B cell (primary cell): ENCODE data around the gene TBC1D14. TPM values are rescaled to one million over a fixed set of nuclear protein-coding genes. Genes with fewer than 3 reads are reported as not detected.

ENCODE experiments used
- ATAC-seq: fragments of 200-7000 bp; cut with Tn5 transposase; one replicate; pipeline ENCODE4 v1.10.0; 2021; ENCODE audit warnings: low read depth, mild to moderate bottlenecking, moderate number of reproducible peaks, moderate library complexity
- CTCF ChIA-PET: fragments of 350-600 bp; sonication (Branson Sonifier 250); formaldehyde crosslinking; loops from one replicate; lab custom pipeline; 2021; ENCODE audit warnings: antibody characterized with exemption, inconsistent platforms; lab: Charles Lee
- POLR2A ChIA-PET: fragments of 350-600 bp; sonication (Branson Sonifier 250); formaldehyde crosslinking; loops from one replicate; lab custom pipeline; 2021; ENCODE audit warnings: antibody characterized with exemption; lab: Charles Lee
- DNase-seq: peaks from one replicate; pipeline ENCODE4 v3.0.0; 2013
- H2AFZ ChIP-seq: 2 replicates; pipeline ENCODE4 v1.6.1; 2012; ENCODE audit warnings: mild to moderate bottlenecking, low read depth, low read length; ENCODE audit not compliant: insufficient read depth, poor library complexity, severe bottlenecking
- H3K27ac ChIP-seq, 2 donors: 1 replicate in 1 of 2; 2 replicates in 1 of 2; pipeline ENCODE4 v1.5.1; 2012 to 2013; ENCODE audit warnings: low read length in 2 of 2, mild to moderate bottlenecking in 2 of 2, moderate library complexity in 1 of 2
- H3K27me3 ChIP-seq, 4 experiments: fragments of 200-600 bp in 1 of 4; sonication (generic) in 1 of 4; replicated peaks in 1 of 4; 1 replicate in 2 of 4; 2 replicates in 2 of 4; pipeline versions ENCODE4 v1.6.1 to v1.7.0; 2013 to 2016; ENCODE audit warnings: low read length in 3 of 4, mild to moderate bottlenecking in 2 of 4, mixed read lengths in 1 of 4, moderate library complexity in 1 of 4; ENCODE audit not compliant: insufficient read depth in 4 of 4, control insufficient read depth in 3 of 4; ENCODE audit errors: control extremely low read depth in 1 of 4
- H3K36me3 ChIP-seq, 2 experiments: replicated peaks in 1 of 2; 1 replicate in 1 of 2; 2 replicates in 1 of 2; pipeline versions ENCODE4 v1.6.1 to v1.7.1; 2013; ENCODE audit warnings: low read length in 1 of 2; ENCODE audit not compliant: insufficient read depth in 2 of 2, control insufficient read depth in 1 of 2; ENCODE audit errors: control extremely low read depth in 1 of 2, extremely low read depth in 1 of 2
- H3K4me1 ChIP-seq, 2 donors: fragments of 200-600 bp in 1 of 2; sonication (generic) in 1 of 2; 1 replicate in 1 of 2; 2 replicates in 1 of 2; pipeline versions ENCODE4 v1.5.1 to v1.6.1; 2013 to 2017; ENCODE audit warnings: low read length in 2 of 2; ENCODE audit not compliant: control insufficient read depth in 2 of 2, insufficient read depth in 2 of 2
- H3K4me2 ChIP-seq: replicated peaks from 2 replicates; pipeline ENCODE3; 2012; ENCODE audit warnings: mild to moderate bottlenecking, low read depth, low read length; ENCODE audit not compliant: poor library complexity, severe bottlenecking
- H3K4me3 ChIP-seq, 5 experiments: fragments of 200-600 bp in 1 of 5; sonication (generic) in 1 of 5; 1 replicate in 3 of 5; 2 replicates in 2 of 5; pipeline versions ENCODE4 v1.5.1 to v1.7.0; 2011 to 2016; ENCODE audit warnings: low read length in 4 of 5, mild to moderate bottlenecking in 4 of 5, low read depth in 2 of 5, control low read depth in 1 of 5, moderate library complexity in 1 of 5; ENCODE audit not compliant: insufficient read depth in 1 of 5; ENCODE audit errors: control extremely low read depth in 1 of 5, extremely low read depth in 1 of 5
- H3K79me2 ChIP-seq: fragments of 200-600 bp; sonication (generic); one replicate; pipeline ENCODE4 v1.6.0; 2016; ENCODE audit warnings: low read length; ENCODE audit not compliant: control insufficient read depth, insufficient read depth
- H3K9ac ChIP-seq: fragments of 200-600 bp; sonication (generic); 2 replicates; pipeline ENCODE4 v1.6.1; 2017; ENCODE audit warnings: mild to moderate bottlenecking, low read length, moderate library complexity
- H3K9me3 ChIP-seq, 3 donors: one replicate each; pipeline versions ENCODE4 v1.6.1 to v1.7.1; 2013; ENCODE audit warnings: low read length in 2 of 3; ENCODE audit not compliant: control insufficient read depth in 2 of 3, insufficient read depth in 1 of 3; ENCODE audit errors: control extremely low read depth in 1 of 3
- H4K20me1 ChIP-seq: 2 replicates; pipeline ENCODE4 v1.6.0; 2012; ENCODE audit warnings: mild to moderate bottlenecking, low read length; ENCODE audit not compliant: insufficient read depth, control insufficient read depth, poor library complexity, severe bottlenecking
- H3K27ac Mint-ChIP-seq: one replicate; pipeline ENCODE4 v1.8.0; 2021; ENCODE audit warnings: mixed read lengths
- H3K27me3 Mint-ChIP-seq: one replicate; pipeline ENCODE4 v1.8.0; 2021; ENCODE audit warnings: mixed read lengths
- H3K4me1 Mint-ChIP-seq: one replicate; pipeline ENCODE4 v1.8.0; 2021; ENCODE audit warnings: mixed read lengths
- H3K4me3 Mint-ChIP-seq: one replicate; pipeline ENCODE4 v1.8.0; 2021; ENCODE audit warnings: mixed read lengths
- H3K9me3 Mint-ChIP-seq: one replicate; pipeline ENCODE4 v1.8.0; 2022; ENCODE audit warnings: mixed read lengths; ENCODE audit not compliant: insufficient read depth
- CTCF ChIP-seq: fragments of 200-600 bp; IDR thresholded peaks from one replicate; pipeline ENCODE4 v1.8.0; 2022; ENCODE audit warnings: antibody characterized with exemption, mild to moderate bottlenecking
- EZH2 ChIP-seq: IDR thresholded peaks from 2 replicates; pipeline ENCODE4 v1.6.1; 2012; ENCODE audit warnings: borderline replicate concordance, low read depth, mild to moderate bottlenecking, moderate library complexity, low read length; ENCODE audit not compliant: insufficient read depth, poor library complexity, severe bottlenecking
- whole genome bisulfite sequencing: methylation state at CpG from one replicate; pipeline ENCODE4 v1.1.5; 2013; ENCODE audit warnings: missing lambda C conversion rate; ENCODE audit not compliant: insufficient coverage; 5-methylcytosine and 5-hydroxymethylcytosine counted together
- intact Hi-C: fragments of 100-400 bp; cut with micrococcal nuclease; formaldehyde crosslinking; loops from one replicate; pipeline ENCODE4 v1.10.0; 2022
- polyA plus RNA-seq: library from polyadenylated mRNA; depleted of rRNA; stranded (reverse); fragments of >200 nt; gene quantifications from 2 replicates; pipeline ENCODE4 v1.2.3, GENCODE V29; 2012
- total RNA-seq, 2 donors: library from RNA; stranded (reverse); fragments of 120-200 nt in 1 of 2; gene quantifications; 1 replicate in 1 of 2; 2 replicates in 1 of 2; pipeline versions ENCODE4 v1.2.3 to v1.2.4, GENCODE V29; 2013 to 2022

Gene TBC1D14
- total and polyA plus RNA-seq, 2 donors (not counting 1 experiment from before 2014, with no cell fraction given), result 21.9 to 42.0 TPM

- H4K20me1 ChIP-seq, result peaks cover 26% of the 10 kb centered on the region
- peaks cover 0 to 3% (median 0%) of the 10 kb centered on the region in 4 experiments for H3K27me3 ChIP-seq
- DNase-seq, result no peak
- Mint-ChIP-seq H3K4me1 (peaks cover 38% of the 10 kb centered on the region), H3K4me3 (peak overlapping the region; percentile 86), H3K9me3 (no peaks in the 10 kb centered on the region), H3K27me3 (peaks cover 8% of the 10 kb centered on the region), H3K27ac (peak overlapping the region; percentile 88)
- CTCF ChIA-PET, result interaction anchor here (1.7 to 5.1 kb wide), 6 partner anchors 7 to 160 kb away, joined by 8 to 41 read pairs (median 12); partner anchors contain the start of genes GRPEL1 and TADA2B
- no peaks in the 10 kb centered on the region for H3K9me3 ChIP-seq
- intact Hi-C loops, result loop anchor here (1.0 to 10.0 kb wide), 8 partner anchors 7 to 270 kb away; partner anchors contain the start of genes BLOC1S4, GRPEL1, KIAA0232 and MRFAP1
- POLR2A ChIA-PET, result interaction anchor here (1.2 to 2.7 kb wide), 10 partner anchors 64 to 269 kb away, joined by 4 to 12 read pairs (median 8); partner anchors contain the start of genes BLOC1S4, GRPEL1, KIAA0232 and MRFAP1
- ATAC-seq, result no peak
- H3K4me2 ChIP-seq, result peak overlapping the region; percentile 88
- TF ChIP-seq EZH2 (no peak), CTCF (no peak)
- peak overlapping the region; percentile 48 to 85 (median 72) for H3K4me3 ChIP-seq
- peak overlapping the region; percentile 88 for H3K9ac ChIP-seq
- H3K4me1 ChIP-seq, result peaks cover 33 to 43% of the 10 kb centered on the region in 2 donors
- H2AFZ ChIP-seq, result peak overlapping the region; percentile 71
- WGBS, result under 1% methylated on average over 58 of the region's 58 CpGs
- peaks cover 57% of the 10 kb centered on the region for H3K79me2 ChIP-seq
- no peak overlapping the region for H3K27ac ChIP-seq
- no peaks in the 10 kb centered on the region for H3K36me3 ChIP-seq
Measured at GRCh38 chr4:6909970-6910339, 329 bp downstream of the TBC1D14 start.

GRCh38 chr4:6910340-6910959 is 824 bp downstream of the TBC1D14 start:
- H3K36me3 ChIP-seq, result no peaks in the 10 kb centered on the region
- peaks cover 0 to 3% (median 0%) of the 10 kb centered on the region in 4 experiments for H3K27me3 ChIP-seq
- POLR2A ChIA-PET, result interaction anchor here (1.4 to 2.7 kb wide), 3 partner anchors 76 to 157 kb away, joined by 5 to 10 read pairs (median 6); partner anchors contain the start of genes GRPEL1 and KIAA0232
- H3K9me3 ChIP-seq, result no peaks in the 10 kb centered on the region
- DNase-seq (peak; percentile 34), ATAC-seq (no peak)
- TF ChIP-seq CTCF (no peak), EZH2 (no peak)
- Mint-ChIP-seq H3K9me3 (no peaks in the 10 kb centered on the region), H3K4me3 (peak overlapping the region; percentile 86), H3K27me3 (peaks cover 8% of the 10 kb centered on the region), H3K27ac (peak overlapping the region; percentile 88), H3K4me1 (peaks cover 38% of the 10 kb centered on the region)
- H3K27ac ChIP-seq, result no peak overlapping the region
- H3K79me2 ChIP-seq, result peaks cover 62% of the 10 kb centered on the region
- peak overlapping the region; percentile 71 for H2AFZ ChIP-seq
- CTCF ChIA-PET, result interaction anchor here (1.1 to 4.0 kb wide), 5 partner anchors 37 to 159 kb away, joined by 3 to 16 read pairs (median 11); partner anchors contain the start of genes GRPEL1 and TADA2B
- 33% methylated on average over 31 of the region's 31 CpGs for WGBS
- peak overlapping the region; percentile 88 for H3K4me2 ChIP-seq
- peaks cover 34 to 47% of the 10 kb centered on the region in 2 donors for H3K4me1 ChIP-seq
- H3K4me3 ChIP-seq, result peak overlapping the region; percentile 48 to 85 (median 72)
- intact Hi-C loops, result loop anchor here (10.0 kb wide), 1 partner anchor 196 kb away; the partner anchor contains the start of gene BLOC1S4
- peak overlapping the region; percentile 88 for H3K9ac ChIP-seq
- peaks cover 31% of the 10 kb centered on the region for H4K20me1 ChIP-seq
